Amygdala (tissue), 56 donors: ENCODE measurements around the gene CHRM1.

Experiments used
- DNase-seq, 56 donors: peaks; one replicate each; lab custom pipeline; 2025; lab: John Stamatoyannopoulos, UW

CHRM1 gene

GRCh38 chr11:62926680-62927455 is 5.7 kb upstream of the CHRM1 start:
- DNase-seq: no peak

DNA sequence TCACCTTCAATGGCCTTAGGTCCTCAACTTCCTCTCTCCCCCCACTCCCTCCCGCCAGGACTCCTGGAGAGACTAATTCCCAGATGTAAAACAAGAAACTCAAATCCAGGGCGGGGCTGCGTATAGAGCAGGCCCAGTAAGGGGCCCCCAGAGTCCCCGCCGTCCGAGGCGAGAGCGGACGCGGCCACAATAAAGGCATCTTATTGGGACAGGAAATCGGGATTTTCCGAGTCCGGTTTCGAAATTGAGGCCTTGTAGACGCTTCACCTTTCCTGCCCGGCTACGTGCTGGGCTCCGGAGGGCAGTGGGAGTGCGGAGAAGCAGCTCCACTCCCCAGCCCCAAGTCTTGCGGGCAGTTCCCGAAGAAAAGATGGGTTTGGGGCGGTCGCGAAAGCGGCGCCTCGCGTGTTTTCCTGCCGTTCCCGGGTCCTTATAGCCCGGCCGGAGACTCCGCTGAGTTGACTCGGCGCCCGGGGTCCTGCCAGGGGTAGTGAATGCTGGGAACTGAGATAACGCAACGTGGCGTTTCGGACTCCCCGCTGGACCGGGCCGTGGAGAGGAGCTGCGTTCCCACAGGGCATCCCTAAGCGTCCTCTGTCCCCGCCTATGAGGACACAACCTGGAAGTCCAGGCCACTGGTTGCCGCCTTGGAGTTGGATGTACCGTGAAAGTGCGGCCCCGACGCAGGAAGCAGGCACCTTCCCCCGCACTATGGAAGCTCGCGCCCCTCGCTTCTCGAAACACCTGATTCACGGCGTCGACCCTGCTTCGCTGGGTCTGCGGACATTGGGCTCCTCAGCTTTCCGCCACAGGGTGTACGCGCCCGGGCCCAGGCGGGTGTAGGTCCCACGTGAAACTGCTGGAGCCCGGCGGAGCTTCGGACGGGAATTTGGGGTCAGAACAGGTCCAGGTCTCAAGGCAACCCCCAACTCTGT is 4.8 kb upstream of the CHRM1 start:
- no peak for DNase-seq

GRCh38 chr11:62925308-62925707 is 4.1 kb upstream of the CHRM1 start:
- no peak for DNase-seq

DNA sequence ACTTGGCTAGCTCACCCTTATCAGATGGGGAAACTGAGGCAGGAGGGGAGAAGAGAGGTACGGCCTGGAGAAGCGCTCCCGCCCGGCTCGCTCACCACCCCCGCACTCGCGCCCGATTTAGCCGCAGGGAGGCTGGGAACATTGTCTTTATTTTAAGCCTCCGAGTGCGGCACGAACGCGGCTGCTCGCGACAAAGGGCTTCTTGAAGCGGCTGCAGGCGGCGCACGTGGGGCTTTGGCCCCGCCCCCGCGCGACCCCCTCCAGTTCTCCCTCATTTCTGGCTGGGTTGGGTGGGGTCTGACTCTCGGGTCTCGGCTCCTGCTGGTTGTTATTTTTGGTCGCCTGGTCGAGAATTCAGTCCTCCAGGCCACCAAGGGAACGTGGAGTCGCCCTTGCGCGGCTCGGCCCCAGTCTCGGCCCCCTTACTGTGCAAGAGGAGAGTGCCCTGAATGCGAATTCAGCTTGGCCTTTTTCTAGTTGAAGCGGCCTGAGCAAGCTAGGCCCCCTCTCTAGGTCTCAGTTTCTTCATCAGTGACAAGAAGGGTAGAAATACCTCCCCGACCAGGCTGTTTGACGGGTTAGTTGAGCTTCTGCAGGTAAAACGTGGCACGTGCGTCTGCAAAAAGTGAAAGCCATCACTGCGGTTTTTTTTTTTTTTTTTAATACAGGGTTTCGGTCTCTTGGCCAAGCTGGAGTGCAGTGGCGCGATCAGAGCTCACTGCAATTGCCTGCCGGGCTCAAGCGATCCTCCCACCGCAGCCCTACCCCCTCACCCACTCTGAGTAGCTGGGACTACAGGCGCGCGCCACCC is 2.6 kb upstream of the CHRM1 start:
- peak in 26 of 56 donors; percentile 18 to 86 (median 50) for DNase-seq

GRCh38 chr11:62922653-62923431 is 1.7 kb upstream of the CHRM1 start:
- DNase-seq: peak in 30 of 56 donors; percentile 21 to 86 (median 45)

- peak in 3 of 56 donors; percentile 25 to 58 (median 49) for DNase-seq
Measured at GRCh38 chr11:62922189-62922589, 1.0 kb upstream of the CHRM1 start.

DNA sequence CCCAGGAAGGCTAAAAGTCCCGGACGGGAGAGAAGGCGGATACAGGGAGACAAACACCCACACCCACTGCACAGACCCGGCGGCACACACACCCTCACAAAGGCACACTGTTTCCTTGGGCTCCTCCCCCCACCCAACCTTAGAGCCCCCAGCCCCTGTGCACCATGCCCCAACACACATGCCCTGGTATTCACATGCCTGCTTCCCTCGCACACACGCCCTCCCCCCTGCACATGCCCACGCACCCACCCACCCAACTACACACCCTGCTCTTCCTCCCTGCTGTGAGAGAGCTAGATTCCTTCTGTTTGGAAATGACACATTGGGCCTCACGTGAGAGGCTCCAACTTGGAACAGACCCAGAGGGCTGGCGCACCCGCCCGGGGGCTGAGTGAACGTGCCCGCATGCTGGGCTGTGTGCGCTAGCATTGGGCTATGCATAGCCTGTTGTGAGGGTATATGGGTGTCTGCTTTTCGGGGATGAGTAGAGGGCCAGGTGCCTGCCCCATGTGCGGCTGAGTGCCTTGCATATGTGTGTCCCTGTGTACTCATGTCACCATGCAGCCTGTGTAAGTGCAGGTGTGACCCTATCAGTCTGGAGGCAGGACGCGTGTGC is 518 bp upstream of the CHRM1 start:
- DNase-seq: peak in 17 of 56 donors; percentile 18 to 75 (median 51)

DNA sequence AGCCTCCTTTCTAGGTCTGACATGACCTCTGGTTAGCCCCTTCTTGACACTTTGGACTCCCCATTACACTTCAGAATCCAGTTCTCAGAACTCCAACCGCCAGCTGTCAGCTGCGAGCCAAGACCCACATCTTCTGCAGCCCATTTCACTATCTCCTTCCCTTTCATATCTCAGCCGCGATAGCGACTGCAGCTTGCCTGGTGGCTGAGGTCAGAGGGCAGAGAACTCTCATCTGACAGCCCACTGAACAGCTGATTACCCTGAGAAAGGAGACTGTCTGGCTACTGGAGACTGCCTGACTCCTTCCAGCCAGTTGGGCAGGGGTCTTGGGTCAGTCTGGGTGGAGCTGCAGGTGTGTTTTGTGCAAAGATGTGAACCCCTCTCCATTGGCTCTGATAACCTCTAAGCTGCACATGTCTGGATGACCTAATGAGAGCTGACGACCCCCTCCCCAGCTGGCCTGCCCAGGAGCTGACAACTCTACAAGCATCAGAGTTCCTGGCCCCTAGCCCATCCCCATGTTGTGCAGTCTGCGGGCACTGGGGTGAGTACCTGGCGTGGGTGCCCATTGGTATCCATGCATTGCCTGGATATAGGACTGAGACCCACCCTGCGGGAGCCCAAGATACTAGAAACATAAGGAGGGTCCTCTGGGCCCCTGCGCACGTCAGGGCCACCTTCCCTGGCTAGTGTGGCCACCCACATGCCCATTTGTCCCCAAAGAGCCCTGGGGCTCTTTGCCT is 1.1 kb downstream of the CHRM1 start:
- DNase-seq: no peak

DNA sequence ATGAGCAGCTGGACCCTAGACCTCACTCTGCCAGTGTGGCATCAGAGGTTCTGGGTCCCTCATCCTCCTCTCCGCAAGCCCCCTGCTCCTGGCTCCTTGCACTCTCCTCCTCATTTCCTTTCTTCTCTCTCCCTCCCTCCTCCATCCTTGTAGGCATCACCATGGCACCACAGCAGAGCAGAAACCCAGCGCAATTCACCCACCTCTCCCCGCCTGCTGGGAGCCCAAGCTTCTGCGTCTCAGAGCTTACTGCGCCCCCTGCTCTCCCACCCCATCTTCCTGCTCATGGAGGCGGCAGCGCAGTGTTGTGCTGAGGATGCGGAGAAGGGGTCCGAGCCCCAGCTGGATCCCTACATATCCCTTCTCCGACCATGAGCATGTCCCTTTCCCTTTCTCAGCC is 1.7 kb downstream of the CHRM1 start:
- peak in 4 of 56 donors; percentile 9 to 23 (median 20) for DNase-seq

GRCh38 chr11:62918531-62918930 is 2.6 kb downstream of the CHRM1 start:
- DNase-seq: no peak

- no peak for DNase-seq
Measured at GRCh38 chr11:62917906-62918502, 3.2 kb downstream of the CHRM1 start.

DNA sequence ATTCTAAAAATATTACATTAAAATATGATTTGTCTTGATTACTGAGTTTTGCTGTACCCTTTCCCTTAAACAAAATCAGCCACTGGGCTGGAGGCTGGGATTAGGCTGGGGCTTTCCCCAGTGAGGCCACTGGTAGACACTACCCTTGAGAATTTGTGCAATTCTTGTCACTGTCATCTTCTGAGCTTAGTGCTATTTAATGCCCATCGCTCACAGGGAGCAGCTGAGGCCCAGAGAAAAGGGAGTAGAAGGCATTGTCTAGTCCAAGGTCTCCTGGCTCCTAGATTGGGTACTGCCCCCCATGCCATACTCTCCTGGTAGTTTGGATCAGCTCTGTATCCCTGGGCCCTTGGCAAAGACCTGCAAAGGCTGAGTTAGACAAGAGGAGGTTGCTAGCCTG is 6.7 kb downstream of the CHRM1 start:
- DNase-seq: no peak

- no peak for DNase-seq
Measured at GRCh38 chr11:62912268-62912667, 8.9 kb downstream of the CHRM1 start.

GRCh38 chr11:62911137-62912130 is 9.7 kb downstream of the CHRM1 start:
- DNase-seq: no peak

- no peak for DNase-seq
Measured at GRCh38 chr11:62910141-62910882, 10.9 kb downstream of the CHRM1 start.
